GM12891 (cell line): ENCODE measurements around the gene TOP1.

Experiments used
- DNase-seq: peaks from one replicate; pipeline ENCODE4 v3.0.0; 2011; ENCODE audit warnings: low spot score; ENCODE audit not compliant: insufficient read length
- FAIRE-seq: peaks from 2 replicates; lab custom pipeline; 2011; peaks lifted over from hg19 to GRCh38; lab: Jason Lieb, UNC
- PAX5 ChIP-seq: IDR thresholded peaks from 2 replicates; pipeline ENCODE4 v1.6.1; 2011; ENCODE audit warnings: low read length, moderate library complexity, mild to moderate bottlenecking; ENCODE audit not compliant: insufficient read depth, severe bottlenecking
- POLR2A ChIP-seq: IDR thresholded peaks from 2 replicates; pipeline ENCODE4 v1.6.1; 2011; ENCODE audit warnings: low read depth, low read length, control low read depth
- POLR2AphosphoS5 ChIP-seq: IDR thresholded peaks from 2 replicates; pipeline ENCODE4 v1.6.1; 2011; ENCODE audit warnings: low read depth, low read length, control low read depth
- POU2F2 ChIP-seq: IDR thresholded peaks from 2 replicates; pipeline ENCODE4 v1.6.1; 2011; ENCODE audit warnings: low read depth, mild to moderate bottlenecking, control low read depth, low read length, moderate library complexity
- SPI1 ChIP-seq: IDR thresholded peaks from 2 replicates; pipeline ENCODE4 v1.6.1; 2011; ENCODE audit warnings: low read depth, low read length, control low read depth
- TAF1 ChIP-seq: IDR thresholded peaks from 2 replicates; pipeline ENCODE4 v1.6.1; 2011; ENCODE audit warnings: low read depth, low read length, control low read depth

TOP1 gene

DNA sequence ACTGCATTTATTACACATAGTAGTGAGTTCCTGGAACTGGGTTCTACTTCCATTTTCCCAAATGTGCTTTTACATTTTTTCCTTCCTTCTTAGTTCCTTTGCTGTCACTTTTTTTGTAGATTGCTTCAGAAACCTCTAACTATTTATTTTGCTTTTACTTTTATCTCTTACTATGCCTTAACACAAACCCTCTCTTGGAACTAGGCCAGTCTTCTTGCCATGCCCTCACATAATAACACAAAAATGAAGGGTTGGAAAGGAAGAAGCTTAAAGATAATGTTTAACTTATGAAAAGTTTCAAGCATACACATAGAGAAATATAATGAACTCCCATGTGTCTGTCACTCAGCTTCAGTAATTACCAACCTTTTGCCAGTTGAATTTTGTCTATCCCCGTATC lies 27.1 kb downstream of the TOP1 start:
- no peak for TF ChIP-seq POLR2A
- TF ChIP-seq PAX5: no peak
- no peak for TF ChIP-seq TAF1
- DNase-seq: no peak
- no peak for FAIRE-seq

DNA sequence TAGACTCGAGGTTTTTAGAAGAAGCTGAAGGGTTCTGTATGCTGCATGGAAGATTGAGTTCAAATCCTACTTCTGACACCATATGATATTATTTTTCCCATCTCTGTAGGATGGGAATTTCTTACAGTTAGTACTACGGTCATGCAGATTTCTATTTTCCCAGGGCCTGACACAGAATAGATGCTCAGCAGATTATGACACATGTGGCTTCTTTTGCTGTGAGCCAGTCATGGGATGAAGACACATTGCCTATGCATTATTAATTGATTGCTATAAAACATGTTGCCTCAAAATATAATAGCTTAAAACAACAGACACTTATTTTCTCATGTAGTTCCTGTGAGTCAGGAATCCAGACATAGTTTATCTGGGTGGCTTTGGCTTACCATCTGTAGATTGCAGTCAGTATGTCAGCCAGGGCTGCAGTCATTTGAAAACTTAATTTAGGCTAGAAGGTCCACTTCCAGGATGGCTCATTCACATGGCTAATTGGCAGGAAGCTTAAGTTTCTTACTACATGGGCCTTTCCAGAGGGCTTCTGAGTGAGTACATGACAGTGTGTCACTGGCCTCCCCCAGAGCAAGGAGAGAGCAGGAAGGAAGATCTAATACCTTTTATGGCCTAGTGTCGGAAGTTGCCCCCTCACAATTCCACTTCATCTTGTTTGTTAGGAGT lies 29.5 kb downstream of the TOP1 start:
- FAIRE-seq (no peak), DNase-seq (no peak)

DNA sequence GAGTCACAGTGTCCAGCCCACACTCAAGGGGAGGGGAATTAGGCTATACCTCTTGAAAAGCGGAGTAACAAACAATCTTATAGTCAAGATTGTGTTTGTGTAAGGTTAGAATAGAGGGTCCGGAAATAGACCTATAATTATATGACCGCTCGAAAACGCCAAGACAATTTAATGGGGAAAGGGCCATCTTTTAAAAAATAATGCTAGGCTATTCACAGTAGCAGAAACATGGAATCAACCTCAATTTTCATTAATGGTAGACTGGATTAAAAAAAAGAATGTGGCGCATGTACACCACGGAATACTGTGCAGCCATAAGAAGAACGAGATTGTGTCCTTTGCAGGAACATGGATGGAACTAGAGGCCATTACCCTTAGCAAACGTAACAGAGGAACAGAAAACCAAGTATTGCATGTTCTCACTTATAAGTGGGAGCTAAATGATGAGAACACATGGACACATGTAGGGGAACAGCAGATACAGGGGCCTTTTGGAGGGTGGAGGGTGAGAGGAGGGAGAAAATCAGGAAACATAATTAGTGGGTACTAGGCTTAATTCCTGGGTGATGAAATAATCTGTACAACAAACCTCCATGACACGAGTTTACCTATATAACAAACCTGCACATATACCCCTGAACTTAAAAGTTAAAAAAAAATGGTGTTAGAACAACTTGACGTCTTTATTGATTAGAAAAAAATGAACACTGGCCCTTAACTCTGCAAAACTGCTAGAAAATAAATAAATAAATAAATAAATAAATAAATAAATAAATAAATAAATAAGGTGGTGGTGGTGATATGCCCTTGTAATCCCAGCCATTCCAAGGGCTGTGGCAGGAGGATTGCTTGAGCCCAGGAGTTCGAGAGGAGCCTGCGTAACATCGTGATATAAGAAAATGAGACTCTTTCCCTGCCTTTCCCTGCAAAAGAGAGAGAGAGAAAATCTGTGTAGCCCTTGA lies 30.3 kb downstream of the TOP1 start:
- no peak for FAIRE-seq
- DNase-seq: no peak
- no peak for TF ChIP-seq SPI1
- TF ChIP-seq POU2F2: no peak
- no peak for TF ChIP-seq TAF1
- TF ChIP-seq PAX5: no peak
- TF ChIP-seq POLR2A: no peak
- no peak for TF ChIP-seq POLR2AphosphoS5

More for the DNA sequence above, 29.5 kb downstream of the TOP1 start:
- no peak for TF ChIP-seq PAX5
- no peak for TF ChIP-seq POLR2AphosphoS5
- no peak for TF ChIP-seq SPI1
- TF ChIP-seq POLR2A: no peak
- TF ChIP-seq POU2F2: no peak
- no peak for TF ChIP-seq TAF1

DNA sequence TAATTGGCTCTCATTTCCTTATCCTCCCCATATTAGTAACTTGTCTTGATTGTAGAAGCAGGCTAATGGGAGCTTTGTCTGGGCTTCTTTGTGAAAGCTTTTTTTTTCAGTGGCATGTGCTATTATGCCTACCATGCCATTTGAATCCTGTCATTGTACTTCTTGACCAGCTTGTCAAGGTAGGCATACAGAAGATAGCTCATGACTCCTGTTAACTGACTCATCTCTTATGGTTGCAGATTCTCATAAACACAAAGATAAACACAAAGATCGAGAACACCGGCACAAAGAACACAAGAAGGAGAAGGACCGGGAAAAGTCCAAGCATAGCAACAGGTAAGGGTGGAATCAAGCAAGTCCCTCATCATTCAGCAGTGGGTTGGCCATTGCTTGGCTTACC lies 32.5 kb downstream of the TOP1 start:
- FAIRE-seq: no peak
- TF ChIP-seq POU2F2: no peak
- TF ChIP-seq PAX5: no peak
- no peak for TF ChIP-seq POLR2AphosphoS5
- no peak for TF ChIP-seq SPI1
- no peak for TF ChIP-seq TAF1
- TF ChIP-seq POLR2A: no peak
- DNase-seq: no peak

DNA sequence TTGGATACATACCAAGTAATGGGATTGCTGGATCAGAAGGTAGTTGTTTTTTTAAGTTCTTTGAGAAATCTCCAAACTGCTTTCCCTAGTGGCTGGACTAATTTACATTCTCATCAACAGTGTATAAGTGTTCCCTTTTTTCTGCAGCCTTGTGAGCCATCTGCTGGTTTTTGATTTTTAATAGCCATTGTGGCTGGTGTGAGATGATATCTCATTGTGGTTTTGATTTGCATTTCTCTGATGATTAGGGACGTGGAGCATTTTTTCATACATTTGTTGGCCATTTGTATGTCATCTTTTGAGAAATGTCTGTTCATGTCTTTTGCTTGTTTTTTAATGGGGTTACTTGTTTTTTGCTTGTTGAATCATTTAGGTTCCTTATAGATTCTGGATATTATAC lies 34.8 kb downstream of the TOP1 start:
- no peak for FAIRE-seq
- DNase-seq: no peak
- no peak for TF ChIP-seq PAX5
- TF ChIP-seq POU2F2: peak; percentile 37; the same call in 1 of the 2 replicates

DNA sequence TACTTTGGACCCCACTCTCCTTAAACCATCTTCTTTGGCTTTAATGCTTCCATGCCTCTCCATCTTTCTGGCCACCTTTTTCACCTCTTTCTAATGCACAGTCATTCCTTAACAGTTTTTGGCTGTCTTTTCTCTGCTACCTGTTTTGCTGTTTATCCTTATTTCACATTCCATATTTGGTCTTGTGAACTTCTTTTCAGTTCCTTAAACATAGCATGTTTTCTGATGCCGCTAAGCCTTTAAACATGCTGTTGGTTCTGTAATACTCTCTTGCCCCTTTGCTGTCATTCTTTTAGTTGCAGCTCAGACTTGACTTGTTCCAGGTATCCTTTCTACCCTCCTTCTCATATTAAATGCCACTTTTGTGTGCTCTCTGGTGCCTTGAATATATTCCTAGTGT lies 35.8 kb downstream of the TOP1 start:
- peak; percentile 78 for FAIRE-seq
- TF ChIP-seq TAF1 (no peak), POU2F2 (no peak), SPI1 (peak; percentile 88)
- DNase-seq: no peak

DNA sequence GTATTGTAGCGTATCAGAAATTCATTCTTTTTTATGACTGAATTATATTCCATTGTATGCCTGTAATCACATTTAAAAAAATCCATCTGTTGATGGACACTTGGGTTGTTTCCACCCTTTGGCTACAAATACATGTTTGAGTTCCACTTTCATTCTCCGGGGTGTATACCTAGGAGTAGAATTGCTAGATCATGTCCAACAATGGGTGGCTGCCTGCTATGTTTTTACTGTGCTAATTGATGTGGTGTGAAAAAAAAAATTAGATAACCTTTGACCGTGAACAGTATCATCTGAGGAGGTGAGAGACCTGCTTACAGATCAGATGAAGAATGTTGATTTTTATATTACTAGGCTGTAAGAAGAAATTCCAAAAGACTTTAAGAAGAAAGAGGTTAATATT lies 37.1 kb downstream of the TOP1 start:
- TF ChIP-seq POLR2A (no peak), POLR2AphosphoS5 (no peak), TAF1 (no peak)
- no peak for DNase-seq
- no peak for FAIRE-seq

DNA sequence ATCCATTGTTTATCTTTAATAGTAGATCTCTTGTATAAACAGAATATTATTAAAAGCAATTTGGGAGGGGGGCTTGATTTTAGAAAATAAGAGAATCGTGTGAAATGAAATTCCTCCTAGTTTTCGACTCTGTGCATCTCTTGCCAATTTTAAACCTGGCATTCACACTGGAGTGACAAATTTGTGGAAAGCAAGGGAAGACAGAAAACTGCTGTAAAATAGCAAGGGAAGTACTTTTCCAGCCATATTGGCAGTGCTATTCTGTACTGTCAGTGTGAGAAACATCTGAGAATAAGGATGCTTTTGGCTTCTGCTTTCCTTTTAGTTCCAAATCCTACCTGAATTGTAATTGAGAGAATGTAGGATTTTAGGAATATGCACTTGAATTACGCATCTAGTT lies 40.2 kb downstream of the TOP1 start:
- TF ChIP-seq POLR2A (no peak), SPI1 (no peak), PAX5 (no peak), TAF1 (no peak), POLR2AphosphoS5 (no peak), POU2F2 (no peak)
- FAIRE-seq (no peak), DNase-seq (no peak)

DNA sequence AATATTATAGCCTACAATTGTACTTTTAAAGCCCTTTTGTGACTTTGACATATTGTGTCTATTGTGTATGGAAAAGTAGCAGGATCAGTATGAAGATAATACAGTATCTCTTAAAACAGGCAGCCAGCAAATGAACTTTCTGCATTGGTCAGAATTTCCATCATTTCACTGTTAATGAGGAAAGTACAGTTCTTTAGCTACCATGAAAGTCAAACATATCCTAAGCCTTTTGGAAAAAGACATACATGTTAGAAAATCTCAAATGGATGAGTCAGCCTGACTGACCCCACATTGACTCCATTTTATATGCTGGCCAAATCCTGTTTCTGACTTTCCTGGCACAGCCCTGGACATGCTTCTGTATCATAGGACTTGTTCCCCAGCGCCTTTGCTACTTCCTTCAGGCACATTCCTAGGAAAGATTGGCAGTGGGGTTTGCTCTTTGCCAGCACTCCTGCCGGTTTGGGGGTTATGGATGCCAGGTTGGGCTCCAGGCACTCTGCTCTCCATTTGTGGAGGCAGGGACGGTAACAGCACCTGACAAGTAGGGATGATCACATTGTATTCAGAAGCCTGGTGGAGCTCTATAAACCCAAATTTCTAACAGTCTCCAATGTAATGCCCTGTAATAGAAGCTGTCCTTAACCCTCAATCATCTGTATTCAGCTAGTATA lies 43.7 kb downstream of the TOP1 start:
- FAIRE-seq (no peak), DNase-seq (no peak)
- TF ChIP-seq SPI1 (no peak), POLR2A (no peak), PAX5 (no peak), POU2F2 (no peak), TAF1 (no peak), POLR2AphosphoS5 (no peak)
